Measurements from ENCODE around the gene SMAD6.

DNA sequence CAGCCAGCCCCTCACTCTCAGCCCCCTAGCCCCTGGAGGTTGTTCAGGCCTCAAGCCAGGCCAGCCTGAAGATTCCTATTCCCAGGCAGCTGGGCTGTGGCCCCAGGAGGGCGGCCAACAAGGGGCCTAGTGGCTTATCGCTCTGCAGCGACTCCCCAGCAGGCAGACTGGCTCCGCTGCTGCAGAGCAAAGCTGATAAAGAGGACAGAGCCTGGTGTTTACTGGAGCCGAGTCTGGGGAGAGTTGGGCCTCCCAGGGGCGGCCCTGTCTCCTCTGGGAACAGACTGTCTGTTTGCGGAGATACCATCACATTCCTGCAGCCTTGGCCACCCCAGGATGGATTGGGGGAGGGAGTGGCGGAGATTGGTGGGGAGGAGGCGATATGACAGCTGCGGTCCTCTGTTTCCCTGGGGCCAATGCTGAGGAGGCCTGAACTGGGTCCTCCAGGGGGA is 22.4 kb upstream of the SMAD6 start:
- no peak for TF ChIP-seq SCRT1 (tag by site-specific recombination; IDR thresholded peaks at IDR 0.05; ENCODE audit: borderline replicate concordance)
- TF ChIP-seq, protein P1, sequence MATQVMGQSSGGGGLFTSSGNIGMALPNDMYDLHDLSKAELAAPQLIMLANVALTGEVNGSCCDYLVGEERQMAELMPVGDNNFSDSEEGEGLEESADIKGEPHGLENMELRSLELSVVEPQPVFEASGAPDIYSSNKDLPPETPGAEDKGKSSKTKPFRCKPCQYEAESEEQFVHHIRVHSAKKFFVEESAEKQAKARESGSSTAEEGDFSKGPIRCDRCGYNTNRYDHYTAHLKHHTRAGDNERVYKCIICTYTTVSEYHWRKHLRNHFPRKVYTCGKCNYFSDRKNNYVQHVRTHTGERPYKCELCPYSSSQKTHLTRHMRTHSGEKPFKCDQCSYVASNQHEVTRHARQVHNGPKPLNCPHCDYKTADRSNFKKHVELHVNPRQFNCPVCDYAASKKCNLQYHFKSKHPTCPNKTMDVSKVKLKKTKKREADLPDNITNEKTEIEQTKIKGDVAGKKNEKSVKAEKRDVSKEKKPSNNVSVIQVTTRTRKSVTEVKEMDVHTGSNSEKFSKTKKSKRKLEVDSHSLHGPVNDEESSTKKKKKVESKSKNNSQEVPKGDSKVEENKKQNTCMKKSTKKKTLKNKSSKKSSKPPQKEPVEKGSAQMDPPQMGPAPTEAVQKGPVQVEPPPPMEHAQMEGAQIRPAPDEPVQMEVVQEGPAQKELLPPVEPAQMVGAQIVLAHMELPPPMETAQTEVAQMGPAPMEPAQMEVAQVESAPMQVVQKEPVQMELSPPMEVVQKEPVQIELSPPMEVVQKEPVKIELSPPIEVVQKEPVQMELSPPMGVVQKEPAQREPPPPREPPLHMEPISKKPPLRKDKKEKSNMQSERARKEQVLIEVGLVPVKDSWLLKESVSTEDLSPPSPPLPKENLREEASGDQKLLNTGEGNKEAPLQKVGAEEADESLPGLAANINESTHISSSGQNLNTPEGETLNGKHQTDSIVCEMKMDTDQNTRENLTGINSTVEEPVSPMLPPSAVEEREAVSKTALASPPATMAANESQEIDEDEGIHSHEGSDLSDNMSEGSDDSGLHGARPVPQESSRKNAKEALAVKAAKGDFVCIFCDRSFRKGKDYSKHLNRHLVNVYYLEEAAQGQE (tag by site-specific recombination; IDR thresholded peaks at IDR 0.05): no peak
- TF ChIP-seq PATZ1 (tag by site-specific recombination; IDR thresholded peaks at IDR 0.05): 0 out of 2 replicates have a peak, but pooled peaks have one; percentile 19
- TF ChIP-seq ZNF274 (IDR thresholded peaks at IDR 0.05; ENCODE audit: low read length): no peak
- TF ChIP-seq ZNF274 (tag by site-specific recombination; IDR thresholded peaks at IDR 0.05; ENCODE audit: borderline replicate concordance): no peak
- no peak for TF ChIP-seq ZBTB1 (tag by site-specific recombination; IDR thresholded peaks at IDR 0.05)
- no peak for TF ChIP-seq ZNF292 (tag by site-specific recombination; IDR thresholded peaks at IDR 0.05; ENCODE audit: borderline replicate concordance, low read depth)
- no peak for TF ChIP-seq ZNF660 (tag by site-specific recombination; IDR thresholded peaks at IDR 0.05)
- no peak for TF ChIP-seq ZNF707 (tag by site-specific recombination; IDR thresholded peaks at IDR 0.05)
- TF ChIP-seq, protein P2, sequence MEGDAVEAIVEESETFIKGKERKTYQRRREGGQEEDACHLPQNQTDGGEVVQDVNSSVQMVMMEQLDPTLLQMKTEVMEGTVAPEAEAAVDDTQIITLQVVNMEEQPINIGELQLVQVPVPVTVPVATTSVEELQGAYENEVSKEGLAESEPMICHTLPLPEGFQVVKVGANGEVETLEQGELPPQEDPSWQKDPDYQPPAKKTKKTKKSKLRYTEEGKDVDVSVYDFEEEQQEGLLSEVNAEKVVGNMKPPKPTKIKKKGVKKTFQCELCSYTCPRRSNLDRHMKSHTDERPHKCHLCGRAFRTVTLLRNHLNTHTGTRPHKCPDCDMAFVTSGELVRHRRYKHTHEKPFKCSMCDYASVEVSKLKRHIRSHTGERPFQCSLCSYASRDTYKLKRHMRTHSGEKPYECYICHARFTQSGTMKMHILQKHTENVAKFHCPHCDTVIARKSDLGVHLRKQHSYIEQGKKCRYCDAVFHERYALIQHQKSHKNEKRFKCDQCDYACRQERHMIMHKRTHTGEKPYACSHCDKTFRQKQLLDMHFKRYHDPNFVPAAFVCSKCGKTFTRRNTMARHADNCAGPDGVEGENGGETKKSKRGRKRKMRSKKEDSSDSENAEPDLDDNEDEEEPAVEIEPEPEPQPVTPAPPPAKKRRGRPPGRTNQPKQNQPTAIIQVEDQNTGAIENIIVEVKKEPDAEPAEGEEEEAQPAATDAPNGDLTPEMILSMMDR (tag by site-specific recombination; IDR thresholded peaks at IDR 0.05): no peak
- TF ChIP-seq ZNF140 (tag by site-specific recombination; IDR thresholded peaks at IDR 0.05): no peak
